ENCODE results near the gene PMM1.
"Not testable (repeated sequence)": the region's sequence is repeated elsewhere in the genome, so short reads cannot be mapped to it uniquely, and the experiment has no call there.

The PMM1 gene

DNA sequence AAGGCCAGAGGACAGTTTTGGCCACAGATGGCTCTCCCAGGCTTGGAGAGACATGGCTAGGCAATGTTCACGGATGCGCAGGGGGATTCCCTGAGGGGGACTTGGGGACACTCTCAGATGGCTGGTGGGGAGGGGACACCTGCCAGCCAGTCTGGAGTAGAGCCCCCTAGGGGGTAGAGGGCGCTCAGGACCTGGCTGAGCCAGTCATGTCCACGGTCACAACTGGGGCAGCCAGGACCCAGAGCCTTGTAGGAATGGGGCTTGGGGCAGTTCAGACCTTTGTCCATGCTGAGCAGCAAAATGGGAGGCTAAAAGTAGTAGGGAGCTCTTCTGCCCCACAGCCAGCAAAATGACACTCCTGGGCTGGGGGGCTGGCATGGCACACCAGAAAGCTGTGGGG, 27.2 kb downstream of the PMM1 start:
- DNase-seq = no peak

DNA sequence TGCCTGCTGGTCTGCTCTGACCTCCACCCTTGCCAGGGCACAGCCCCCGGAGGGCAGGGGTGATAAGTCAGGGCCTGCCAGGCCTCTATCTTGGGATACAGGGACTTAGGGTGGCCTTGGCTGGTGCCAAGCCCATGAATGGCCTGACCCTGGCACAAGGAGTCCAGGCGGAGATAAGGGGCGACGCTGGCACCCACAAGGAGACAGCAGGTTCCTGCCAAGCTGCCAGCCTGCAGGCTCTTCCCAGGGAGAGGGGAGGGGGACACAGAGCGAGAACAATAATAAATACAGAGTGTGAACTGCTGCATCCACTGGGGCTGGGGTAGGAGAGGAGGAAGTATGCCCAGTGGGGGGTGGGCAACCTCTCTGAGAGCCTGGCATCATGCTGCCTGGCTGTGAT, 27.9 kb downstream of the PMM1 start:
- no peak for DNase-seq

DNA sequence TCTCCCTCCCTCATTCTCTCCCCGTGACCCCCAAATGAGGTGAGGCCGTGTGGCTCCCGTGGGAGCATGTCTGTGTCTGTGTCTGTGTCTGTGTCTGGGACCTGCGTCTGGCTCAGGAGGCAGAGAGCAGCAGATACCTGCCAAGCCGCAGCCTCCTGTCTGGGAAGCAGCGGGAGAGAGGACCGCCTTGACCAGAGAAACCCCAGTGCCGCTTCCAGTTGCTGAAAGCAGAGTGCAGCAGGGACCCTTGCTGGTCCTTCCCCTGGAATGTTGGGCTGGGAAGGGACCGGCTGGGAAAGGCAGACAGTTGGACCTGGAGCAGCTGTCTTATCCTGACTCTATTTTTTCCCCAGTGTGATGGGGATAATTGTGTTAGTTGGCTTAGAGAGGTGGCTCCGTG, 28.3 kb downstream of the PMM1 start:
- DNase-seq = no peak

DNA sequence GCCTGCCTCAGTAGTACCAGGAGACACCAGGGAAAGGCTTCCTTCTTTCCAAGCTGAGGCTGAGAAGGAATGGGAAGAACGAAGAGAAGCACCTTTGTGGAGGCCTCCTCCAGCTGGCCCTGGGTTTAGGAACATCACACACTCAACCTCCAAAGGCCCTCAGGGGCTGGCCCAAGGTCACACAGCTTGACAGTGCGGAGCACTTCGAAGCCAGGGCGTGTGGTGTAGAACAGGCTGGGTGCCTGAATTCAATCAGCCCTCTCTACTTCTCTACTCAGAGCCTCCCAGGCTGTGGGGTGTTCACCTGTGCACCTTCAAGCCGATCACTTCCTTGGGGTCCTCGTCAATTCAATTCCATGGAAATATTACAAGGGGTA, 29.6 kb downstream of the PMM1 start:
- DNase-seq = no peak

DNA sequence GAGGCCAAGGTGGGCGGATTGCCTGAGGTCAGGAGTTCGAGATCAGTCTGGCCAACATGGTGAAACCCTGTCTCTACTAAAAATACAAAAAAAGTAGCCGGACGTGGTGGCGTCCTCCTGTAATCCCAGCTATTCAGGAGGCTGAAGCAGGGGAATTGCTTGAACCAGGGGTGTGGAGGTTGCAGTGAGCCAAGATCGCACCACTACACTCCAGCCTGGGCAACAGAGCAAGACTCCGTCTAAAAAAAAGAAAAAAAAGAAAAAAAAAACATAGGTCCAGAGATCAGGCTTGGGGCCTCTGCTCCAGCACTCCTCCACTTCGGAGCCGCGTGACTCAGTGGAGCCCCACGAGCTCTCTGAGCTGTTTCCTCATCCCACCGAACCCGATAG, 31.4 kb downstream of the PMM1 start:
- DNase-seq = not testable (repeated sequence)

DNA sequence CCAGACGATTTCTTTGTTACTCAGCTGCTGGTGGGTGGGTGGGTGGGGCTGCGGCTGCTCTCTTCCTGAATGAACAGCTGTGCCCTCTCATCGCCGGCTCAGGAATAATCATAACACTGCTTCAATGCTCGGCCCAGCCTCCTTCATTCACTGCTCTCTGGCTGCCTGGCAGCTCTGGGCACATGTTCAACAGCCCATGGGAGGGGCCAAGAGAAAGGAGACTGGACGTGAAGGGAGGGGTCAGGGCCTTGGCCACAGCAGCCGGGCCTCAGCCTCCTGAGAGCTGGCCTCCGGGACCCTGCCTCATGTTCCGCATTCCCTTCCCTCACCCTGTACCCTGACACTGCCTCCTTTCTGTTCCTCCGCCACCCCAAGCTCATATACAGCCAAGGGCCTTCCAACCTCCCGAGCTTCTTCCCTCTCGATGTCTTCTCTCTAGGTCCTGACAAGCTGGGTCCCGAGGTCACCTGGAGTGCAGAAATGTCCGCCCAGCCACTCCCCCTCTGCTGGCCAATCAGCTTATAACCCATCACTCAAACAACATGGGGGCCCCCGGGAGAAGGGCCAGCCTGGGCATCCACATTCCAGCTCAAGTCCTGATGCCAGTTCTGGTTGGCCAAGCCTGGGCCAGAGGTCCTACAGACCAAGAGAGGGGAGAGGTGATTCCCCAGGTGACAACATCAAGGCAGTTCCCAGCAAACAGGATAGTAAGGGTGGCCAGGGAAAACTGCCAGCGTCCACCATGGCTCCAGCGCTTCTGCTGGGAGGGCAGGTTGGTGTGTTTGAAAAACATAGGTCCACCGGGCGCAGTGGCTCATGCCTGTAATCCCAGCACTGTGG, 32.0 kb downstream of the PMM1 start:
- peak; percentile 83 for DNase-seq

DNA sequence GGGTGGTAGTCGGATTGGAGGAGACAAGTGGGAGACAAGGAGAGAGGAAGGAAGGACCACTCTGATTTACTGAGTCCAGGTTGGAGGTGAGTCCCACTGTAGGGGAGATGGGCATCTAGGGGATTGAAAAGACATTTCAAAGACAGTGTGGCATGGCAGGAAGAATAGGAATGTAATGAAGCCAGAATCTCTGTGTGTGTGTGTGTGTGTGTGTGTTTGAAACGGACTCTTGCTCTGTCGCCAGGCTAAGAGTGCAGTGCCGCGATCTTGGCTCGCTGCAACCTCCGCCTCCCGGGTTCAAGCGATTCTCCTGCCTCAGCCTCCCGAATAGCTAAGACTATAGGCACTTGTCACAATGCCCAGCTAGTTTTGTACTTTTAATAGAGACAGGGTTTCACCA, 33.1 kb downstream of the PMM1 start:
- no peak for DNase-seq

DNA sequence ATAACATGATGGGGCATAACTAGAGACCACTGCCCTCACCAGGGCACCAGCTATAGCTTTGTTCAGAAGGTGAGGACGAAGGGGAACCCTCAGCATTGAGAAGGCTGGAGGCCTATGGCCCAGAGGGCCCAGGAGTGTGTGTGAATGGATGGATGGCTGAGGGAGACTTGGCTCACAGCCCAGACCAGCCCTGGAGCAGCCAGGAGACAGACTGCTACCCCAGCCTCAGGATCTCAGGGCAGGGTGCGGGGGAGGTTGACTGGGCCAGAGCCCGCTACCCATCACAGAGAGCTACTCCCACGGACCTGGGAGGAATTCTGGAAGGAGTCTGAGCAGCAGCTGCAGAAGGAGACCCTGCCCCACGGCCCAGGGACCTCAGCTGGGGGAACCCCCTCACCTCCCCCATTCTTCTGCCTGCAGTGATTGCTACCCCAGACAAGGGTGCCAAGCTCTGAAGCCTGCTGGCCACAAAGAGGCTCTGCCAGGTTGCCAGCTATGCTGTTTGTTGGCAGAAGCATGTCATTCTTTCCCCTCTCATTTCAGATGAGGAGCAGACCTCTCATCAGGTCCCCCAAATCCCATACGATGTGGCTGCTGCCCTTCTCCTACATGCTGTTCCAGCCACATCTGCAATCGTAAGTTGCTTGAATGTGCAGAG, 34.2 kb downstream of the PMM1 start:
- no peak for DNase-seq

DNA sequence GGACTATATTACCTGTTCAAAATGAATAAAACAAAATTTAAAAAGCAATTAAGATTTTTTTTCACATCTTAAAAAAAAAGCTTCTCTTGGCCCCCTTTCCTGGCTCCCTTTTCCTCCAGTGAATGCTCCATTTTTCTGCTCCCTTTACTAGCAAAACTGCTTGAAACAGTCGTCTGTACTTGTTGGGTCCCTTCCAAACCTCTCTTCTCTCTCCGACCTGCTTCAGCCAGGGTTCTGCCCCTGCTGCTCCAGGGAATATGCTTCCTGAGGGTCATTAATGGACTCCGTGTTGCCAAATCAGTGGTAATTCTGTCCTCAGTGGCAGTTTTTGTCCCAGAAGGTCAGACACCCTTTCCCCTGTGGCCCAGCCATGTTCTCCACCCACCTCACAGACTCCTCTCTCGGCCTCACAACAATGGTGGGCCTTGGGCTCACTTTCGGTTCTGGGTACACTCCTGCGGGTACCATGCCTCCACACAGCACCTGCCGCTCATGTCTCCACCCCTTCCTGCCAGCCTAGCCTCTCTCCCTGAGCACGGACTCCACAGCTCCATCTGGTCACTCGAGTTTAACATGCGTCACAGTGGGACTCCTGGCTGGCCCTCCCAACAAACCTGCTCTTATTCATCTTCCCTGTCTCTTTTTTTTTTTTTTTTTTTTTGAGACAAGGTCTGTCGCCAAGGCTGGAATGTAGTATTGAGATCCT, 37.6 kb downstream of the PMM1 start:
- no peak for DNase-seq

DNA sequence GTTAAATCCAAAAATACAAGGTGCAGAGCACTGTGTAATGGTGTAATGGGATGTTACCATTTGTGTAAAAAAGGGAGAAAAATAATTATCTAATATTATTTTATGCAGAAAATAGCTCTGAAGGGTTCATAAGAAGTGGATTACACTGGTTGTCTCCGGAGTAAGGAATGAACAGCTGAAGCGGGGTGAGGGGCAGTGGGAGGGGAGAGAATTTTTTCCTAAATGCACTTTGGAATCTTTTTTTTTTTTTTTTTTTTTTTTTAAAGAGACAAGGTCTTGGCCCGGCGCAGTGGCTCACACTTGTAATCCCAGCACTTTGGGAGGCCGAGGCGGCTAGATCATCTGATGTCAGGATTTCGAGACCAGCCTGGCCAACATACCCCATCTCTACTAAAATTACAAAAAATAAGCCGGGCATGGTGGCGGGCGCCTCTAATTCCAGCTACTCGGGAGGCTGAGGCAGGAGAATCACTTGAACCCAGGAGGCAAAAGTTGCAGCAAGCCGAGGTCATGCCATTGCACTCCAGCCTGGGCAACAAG, 38.6 kb downstream of the PMM1 start:
- DNase-seq = no peak

DNA sequence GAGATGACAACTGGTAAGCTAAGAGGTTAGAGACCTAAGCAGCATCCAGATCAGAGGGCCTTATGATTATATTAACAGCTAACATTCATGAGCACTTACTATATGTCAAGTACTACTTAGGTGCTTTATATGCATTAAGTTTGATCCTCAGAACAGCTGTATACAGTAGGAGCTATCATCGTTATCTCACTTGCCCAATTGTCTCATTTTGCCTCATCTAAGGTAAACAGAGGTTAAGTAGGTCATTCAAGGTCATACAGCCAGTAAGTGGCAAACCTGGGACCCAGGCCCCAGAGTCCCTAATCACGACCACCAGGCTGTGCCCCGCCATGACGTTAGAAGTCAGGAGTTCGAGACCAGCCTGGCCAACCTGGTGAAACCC, 40.8 kb downstream of the PMM1 start:
- no peak for DNase-seq

DNA sequence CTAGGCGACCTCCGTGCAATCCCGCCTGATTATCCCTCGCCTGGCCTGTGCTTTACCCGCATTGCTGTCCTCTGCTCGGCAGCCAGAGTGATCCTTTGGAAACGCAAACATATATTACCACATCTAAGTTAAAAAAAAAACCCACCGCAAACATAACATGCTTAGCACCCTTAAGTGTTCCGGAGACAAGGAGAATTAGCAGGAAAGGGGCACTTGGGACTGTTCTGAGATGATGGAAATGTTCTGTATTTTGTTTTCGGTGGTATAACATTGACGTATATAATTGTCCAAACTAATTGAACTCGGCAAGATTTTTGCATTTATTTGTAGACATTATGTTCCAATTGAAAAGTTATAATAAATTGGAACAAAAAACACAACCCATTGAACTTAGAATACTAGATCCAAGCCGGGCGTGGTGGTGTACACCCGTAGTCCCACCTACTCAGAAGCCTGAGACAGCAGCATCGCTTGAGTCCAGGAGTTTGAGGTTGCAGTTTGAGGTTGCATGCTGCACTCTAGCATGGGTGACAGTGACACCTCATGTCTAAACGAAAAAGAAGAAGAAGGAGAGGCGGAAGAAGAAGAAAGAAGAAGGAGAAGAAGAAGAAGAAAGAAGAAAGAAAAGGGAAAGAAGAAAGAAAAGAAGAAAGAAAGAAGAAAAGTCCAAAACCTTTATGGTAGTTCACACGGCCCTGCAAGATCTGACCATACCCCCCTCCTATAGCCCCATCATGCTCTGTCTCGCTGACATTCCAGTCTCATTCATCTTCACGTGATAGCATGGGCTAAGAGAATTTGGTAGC, 44.8 kb downstream of the PMM1 start:
- no peak for DNase-seq

DNA sequence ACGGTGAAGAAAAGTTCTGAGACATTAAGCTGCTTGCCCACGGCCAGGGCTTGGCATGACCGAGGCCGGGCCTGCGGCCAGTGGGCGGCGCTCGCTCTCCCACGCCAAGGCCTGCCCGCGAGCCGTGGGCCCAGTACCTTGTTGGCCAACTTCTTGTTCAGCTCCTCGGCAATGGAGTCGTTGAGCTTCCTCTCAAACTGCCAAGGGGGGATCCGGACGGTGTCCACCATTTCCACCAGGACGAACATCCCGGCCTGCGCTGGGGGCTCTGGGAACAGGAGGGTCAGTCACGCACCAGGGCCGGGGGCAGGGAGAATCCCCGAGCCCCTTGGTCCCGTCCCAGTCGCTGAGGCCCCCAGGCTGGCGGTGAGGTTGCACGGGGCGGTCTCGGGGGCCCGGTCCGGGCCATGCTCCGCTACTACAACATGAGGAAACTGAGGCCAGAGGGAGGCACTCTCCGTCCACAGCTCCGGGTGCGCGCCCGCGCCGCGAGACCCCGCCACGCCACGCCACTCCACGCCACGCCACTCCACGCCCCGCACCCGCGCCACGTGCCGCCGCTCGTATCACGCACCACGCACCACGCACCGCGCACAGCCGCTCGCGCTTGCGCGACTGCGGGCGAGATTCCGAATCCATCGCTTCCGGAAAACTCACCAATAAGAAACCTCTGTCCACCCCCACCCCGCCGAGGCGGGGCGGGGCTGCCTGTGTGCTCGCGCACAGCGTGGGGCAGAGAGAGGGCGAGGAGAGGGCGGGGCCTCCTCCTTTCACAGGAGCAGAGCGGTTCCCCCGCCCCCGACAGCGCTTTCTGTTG, 45.6 kb downstream of the PMM1 start, which contains the start of gene POLR3H:
Gene POLR3H, minus strand, starts transcription at position 617 of the 817 bp plus-strand sequence. Its CDS starts 369 bp downstream, at position 248.
- peak; percentile 98 for DNase-seq

DNA sequence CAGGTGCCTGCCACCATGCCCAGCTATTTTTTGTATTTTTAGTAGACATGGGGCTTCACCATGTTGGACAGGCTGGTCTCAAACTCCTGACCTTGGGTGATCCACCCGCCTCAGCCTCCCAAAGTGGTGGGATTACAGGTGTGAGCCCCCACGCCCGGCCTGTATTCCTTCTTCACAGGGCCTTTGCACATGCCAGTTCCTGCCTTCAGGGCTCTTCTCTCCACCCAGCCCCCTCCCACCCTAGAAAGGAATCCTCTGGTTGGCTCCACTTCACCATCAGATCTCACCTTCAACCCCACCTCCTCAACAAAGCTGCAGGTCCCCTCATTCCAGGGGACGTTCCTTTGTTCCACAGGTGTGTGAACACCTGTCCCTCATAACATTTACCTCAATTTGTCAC, 47.4 kb downstream of the PMM1 start:
- DNase-seq = no peak

DNA sequence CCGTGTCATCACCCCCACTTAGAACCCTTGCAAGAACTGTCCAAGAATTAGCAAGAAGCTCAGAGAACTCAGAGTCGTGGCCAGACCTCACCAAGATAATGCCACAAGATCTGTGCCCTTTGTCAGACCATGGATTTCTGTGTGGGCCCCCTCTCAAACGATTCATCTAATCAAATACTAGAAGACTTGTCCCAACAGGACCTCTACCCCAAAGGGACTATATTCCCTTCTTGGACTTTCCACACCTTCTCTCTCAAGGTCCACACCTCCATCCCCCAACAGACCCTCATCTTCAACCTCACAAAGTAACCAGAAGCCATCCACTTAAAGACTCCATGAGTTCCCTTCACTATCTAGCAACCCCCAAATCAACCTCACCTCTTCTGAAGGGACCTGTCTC, 48.2 kb downstream of the PMM1 start:
- DNase-seq = no peak

DNA sequence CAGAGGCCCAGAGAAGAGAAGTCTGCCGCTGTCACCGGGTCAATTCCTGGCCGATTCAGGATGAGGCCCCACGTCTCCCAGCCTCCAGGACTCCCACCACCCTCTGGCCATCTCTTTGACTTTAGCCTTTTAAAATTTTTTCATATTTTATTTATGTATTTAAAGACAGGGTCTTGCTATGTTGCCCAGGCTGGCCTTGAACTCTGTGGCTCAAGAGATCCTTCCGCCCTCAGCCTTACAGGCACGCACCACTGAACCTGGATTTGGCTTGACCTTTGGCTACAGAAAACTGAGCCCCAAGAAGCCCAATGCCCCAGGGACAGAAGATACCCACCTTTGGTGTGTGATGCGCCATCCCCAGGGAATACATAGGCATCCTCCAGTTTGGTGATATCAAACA, 49.3 kb downstream of the PMM1 start:
- DNase-seq = no peak

DNA sequence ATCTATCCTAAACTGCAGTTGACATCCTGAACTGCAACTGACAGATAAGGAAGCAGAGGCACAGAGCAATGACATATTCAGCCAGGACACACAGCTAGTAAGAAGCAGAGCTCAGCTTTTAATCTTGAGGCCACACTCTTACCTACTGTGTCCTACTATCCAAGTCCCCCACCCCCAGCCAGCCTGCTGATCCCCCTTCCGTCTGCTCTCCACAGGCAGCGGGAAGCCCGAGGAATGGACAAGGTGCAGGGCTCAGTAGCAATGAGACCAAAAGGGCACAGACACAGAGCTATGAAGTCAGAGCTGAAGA, 49.7 kb downstream of the PMM1 start:
- no peak for DNase-seq

DNA sequence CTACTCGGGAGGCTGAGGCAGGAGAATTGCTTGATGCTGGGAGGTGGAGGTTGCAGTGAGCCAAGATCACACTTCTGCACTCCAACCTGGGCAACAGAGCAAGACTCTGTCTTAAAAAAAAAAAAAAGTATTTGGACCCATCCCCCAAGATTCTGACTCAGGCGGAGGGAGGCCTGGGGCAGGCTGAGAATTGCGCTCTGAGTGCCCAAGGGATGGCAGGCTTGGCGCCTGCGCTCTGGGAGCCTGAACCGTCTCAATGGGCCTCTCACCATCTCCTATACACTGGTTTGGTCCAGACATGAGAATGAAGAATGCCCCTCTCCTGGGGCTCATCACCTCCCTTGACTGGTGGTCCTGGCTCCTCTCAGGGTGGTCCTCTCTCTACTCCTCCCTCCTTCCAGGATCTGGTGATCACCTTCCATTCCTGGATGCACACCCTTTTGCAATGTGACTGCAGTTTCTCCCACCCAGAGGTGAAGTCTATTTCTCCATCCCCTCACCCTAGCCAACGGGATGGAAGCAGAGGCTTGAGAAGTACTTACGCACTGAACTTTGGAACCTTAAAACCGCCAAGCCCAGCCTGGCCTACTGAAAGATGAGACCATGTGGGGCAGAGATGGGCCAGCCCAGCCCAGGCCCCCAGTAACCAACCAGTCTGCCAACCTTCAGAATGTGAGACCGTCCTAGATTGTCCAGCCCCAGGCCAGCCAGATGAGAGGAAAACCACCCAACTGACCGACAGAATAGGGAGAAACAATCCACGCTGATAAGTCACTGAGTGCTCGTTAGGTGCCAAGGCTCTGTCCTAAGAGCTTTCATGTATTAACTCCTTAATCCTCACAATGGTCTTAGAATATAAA, 50.3 kb downstream of the PMM1 start:
- DNase-seq = no peak

DNA sequence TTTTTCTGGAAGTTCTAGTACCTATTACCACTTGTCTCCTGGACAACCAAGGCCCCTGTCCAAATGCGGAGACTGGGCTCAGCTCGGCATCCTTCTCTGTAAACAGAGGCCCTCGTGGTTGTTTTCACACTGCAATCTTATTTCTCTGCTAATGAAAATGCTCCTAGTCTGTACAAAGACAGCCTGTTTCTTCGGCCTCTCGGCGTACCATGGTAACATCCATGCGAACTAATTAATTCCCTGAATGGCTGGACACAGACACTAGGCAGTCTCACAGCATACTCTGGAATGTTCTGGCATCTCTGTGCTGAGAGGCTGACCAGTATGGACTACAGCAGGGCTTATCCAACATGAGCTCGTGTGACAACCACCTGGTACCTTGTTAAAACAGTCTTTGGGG, 51.1 kb downstream of the PMM1 start:
- DNase-seq = no peak

DNA sequence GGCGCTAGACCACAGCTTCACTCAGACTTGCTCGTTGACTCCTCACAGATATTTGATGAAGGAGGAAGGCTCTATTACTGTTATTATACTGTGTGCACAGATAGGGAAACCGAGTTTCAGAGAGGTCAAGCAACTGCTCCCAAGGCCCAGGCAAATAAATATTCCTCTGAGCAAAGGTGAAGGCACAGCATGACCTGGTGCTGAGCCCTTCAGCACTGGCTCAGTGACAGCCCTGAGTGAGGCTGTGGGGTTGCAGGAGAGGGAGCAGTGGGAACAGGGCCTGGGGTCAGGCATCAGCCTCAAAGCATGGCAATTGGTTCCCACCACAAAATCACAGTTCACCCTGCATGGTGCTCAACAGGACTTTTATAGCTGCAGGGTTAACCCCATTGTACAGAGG, 52.4 kb downstream of the PMM1 start:
- DNase-seq = no peak

DNA sequence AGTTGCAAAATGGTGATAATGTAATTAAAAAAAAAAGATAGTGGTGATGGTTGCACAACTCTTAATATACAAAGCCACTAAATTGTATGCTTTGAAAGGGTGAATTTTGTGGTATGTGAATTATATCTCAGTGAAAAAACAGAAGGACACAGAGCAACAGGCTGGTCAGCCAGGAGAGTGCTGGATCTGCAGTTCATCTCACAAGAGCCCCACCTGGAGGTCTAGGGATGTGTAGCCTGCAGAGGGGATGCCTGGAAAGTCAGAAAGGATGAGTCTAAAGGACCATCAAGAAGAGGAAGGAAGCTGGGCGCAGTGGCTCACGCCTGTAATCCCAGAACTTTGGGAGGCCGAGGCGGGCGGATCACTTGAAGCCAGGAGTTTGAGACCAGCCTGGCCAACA, 54.4 kb downstream of the PMM1 start:
- DNase-seq = no peak
